SH-SY5Y (cell line): Measurements from ENCODE around the gene CD63.

Experiments
- GATA2 ChIP-seq: IDR thresholded peaks from 2 replicates; pipeline ENCODE4 v1.6.1; 2011; ENCODE audit warnings: mild to moderate bottlenecking, low read depth, low read length
- GATA3 ChIP-seq: IDR thresholded peaks from 2 replicates; pipeline ENCODE4 v1.6.1; 2011; ENCODE audit warnings: low read depth, mild to moderate bottlenecking, low read length, moderate library complexity

CD63 gene

GRCh38 chr12:55720894-55721444, 7.8 kb downstream of the CD63 start:
- TF ChIP-seq GATA3 = no peak
- TF ChIP-seq GATA2 = no peak

GRCh38 chr12:55720071-55720564, 8.7 kb downstream of the CD63 start, which contains the start of gene RDH5:
TSS of gene RDH5 (plus strand) at chr12:55720393. CDS start at chr12:55721185, 792 bp downstream.
- TF ChIP-seq GATA3 (no peak), GATA2 (no peak)

GRCh38 chr12:55719371-55719770, 9.4 kb downstream of the CD63 start:
- no peak for TF ChIP-seq GATA3
- no peak for TF ChIP-seq GATA2

GRCh38 chr12:55718624-55719275, 10.1 kb downstream of the CD63 start:
- TF ChIP-seq GATA2 (no peak), GATA3 (no peak)

GRCh38 chr12:55718015-55718414, 10.8 kb downstream of the CD63 start:
- TF ChIP-seq GATA3 (no peak), GATA2 (no peak)

GRCh38 chr12:55717011-55718007, 11.5 kb downstream of the CD63 start:
- TF ChIP-seq GATA3 (no peak), GATA2 (no peak)

- TF ChIP-seq GATA2 = no peak
- no peak for TF ChIP-seq GATA3
These were observed 12.2 kb downstream of the CD63 start for GRCh38 chr12:55716582-55716957.

- TF ChIP-seq GATA3 = no peak
- TF ChIP-seq GATA2 = no peak
These were observed 12.8 kb downstream of the CD63 start, which contains the start of gene BLOC1S1 for GRCh38 chr12:55715833-55716581. TSS of gene BLOC1S1 (plus strand) at chr12:55716046. CDS start at chr12:55716052, 6 bp downstream.

- no peak for TF ChIP-seq GATA2
- no peak for TF ChIP-seq GATA3
These were observed 13.5 kb downstream of the CD63 start for GRCh38 chr12:55715169-55715764.

- TF ChIP-seq GATA2 (no peak), GATA3 (no peak)
These were observed 15.1 kb downstream of the CD63 start for GRCh38 chr12:55713721-55714120.

- no peak for TF ChIP-seq GATA2
- no peak for TF ChIP-seq GATA3
These were observed 16.0 kb downstream of the CD63 start for GRCh38 chr12:55712700-55713415.

- no peak for TF ChIP-seq GATA3
These were observed 16.8 kb downstream of the CD63 start for GRCh38 chr12:55711786-55712553.
